Ovary (tissue), 9 donors: Measurements from ENCODE around the gene POC1A. TPM values are rescaled to one million over a fixed set of nuclear protein-coding genes. Genes with fewer than 3 reads are reported as not detected.

Source experiments
- DNase-seq, 5 donors: peaks; one replicate each; pipeline ENCODE4 v3.0.0-alpha.2; 2019 to 2020
- H3K27ac ChIP-seq, 2 donors: fragments of 200-600 bp; one replicate each; pipeline versions ENCODE4 v1.5.1 to v1.8.0; 2019 to 2022
- H3K27me3 ChIP-seq: fragments of 200-600 bp; one replicate; pipeline ENCODE4 v1.8.0; 2022
- H3K36me3 ChIP-seq: fragments of 200-600 bp; sonication (generic); one replicate; pipeline ENCODE4 v1.5.1; 2019
- H3K4me1 ChIP-seq: one replicate; pipeline ENCODE4 v1.8.1; 2013; ENCODE audit warnings: mild to moderate bottlenecking, moderate library complexity; ENCODE audit not compliant: insufficient read depth
- H3K4me3 ChIP-seq: fragments of 200-600 bp; sonication (generic); one replicate; pipeline ENCODE4 v1.5.1; 2017
- H3K9me3 ChIP-seq, 2 donors: fragments of 200-600 bp in 1 of 2; sonication (generic) in 1 of 2; one replicate each; pipeline versions ENCODE4 v1.5.1 to v1.8.1; 2013 to 2019; ENCODE audit warnings: mild to moderate bottlenecking in 1 of 2, moderate library complexity in 1 of 2
- EP300 ChIP-seq: sonication (generic); formaldehyde crosslinking; IDR thresholded peaks from one replicate; pipeline ENCODE4 v1.6.1; 2017; ENCODE audit warnings: antibody characterized with exemption
- POLR2A ChIP-seq: fragments of 450-650 bp; IDR thresholded peaks from one replicate; pipeline ENCODE4 v1.6.1; 2017; ENCODE audit warnings: antibody characterized with exemption, mild to moderate bottlenecking, moderate library complexity
- WGBS, 3 donors: extraction: QIAGEN DNeasy Blood & Tissue Kit in 1 of 3; methylation state at CpG; one replicate each; pipeline versions ENCODE4 v1.1.5 to v1.1.7; 2013 to 2017; 5-methylcytosine and 5-hydroxymethylcytosine counted together
- intact Hi-C, 4 donors: fragments of 100-400 bp; cut with DNase I; formaldehyde crosslinking; loops; one replicate each; pipeline versions ENCODE4 v1.11.0 to v1.15.1; 2022 to 2023
- polyA plus RNA-seq, 2 donors: library from polyadenylated mRNA; stranded (reverse); fragments of 200-250 nt in 1 of 2; fragments of 350-450 nt in 1 of 2; fragmentation: Illumina TruSeq in 1 of 2; extraction: RNeasy Lipid Tissue Mini Kit (QIAGEN cat#74804) in 1 of 2; gene quantifications; one replicate each; pipeline ENCODE4 v1.2.3, GENCODE V29; 2013 to 2014
- total RNA-seq, 7 donors: library from RNA; depleted of rRNA in 2 of 7; stranded (reverse); fragments of >200 nt in 2 of 7; fragmentation: NEBNext Ultra II Directional in 3 of 7; extraction: Animal tissue kit (Norgen Biotek cat#: 25700) in 3 of 7; gene quantifications; one replicate each; pipeline versions ENCODE4 v1.1.0 to v1.2.4, GENCODE V29; 2016 to 2023
- TF ChIP-seq, protein P1 (sequence below), 3 donors: fragments of 450-650 bp in 2 of 3; fragments of 200-600 bp in 1 of 3; IDR thresholded peaks; one replicate each; pipeline versions ENCODE4 v1.5.1 to v1.8.0; 2016 to 2022; ENCODE audit warnings: antibody characterized with exemption in 3 of 3, mild to moderate bottlenecking in 1 of 3
- donor health status: DM: no; HTN: no; CAD: no; lungs with moderate emphysema.
- donor health status: DM: no; HTN: no; CAD: no.
- donor health status: Bipolar disorder and iron deficiency.
- donor health status: DM: yes; HTN: yes; CAD: no.
- donor health status: DM: no; HTN: no; CAD: no.
- donor health status: DM: yes; HTN: yes; CAD: no.

POC1A gene
- total and polyA plus RNA-seq, 9 donors = 0.53 to 1.8 (median 1.3) TPM

DNA sequence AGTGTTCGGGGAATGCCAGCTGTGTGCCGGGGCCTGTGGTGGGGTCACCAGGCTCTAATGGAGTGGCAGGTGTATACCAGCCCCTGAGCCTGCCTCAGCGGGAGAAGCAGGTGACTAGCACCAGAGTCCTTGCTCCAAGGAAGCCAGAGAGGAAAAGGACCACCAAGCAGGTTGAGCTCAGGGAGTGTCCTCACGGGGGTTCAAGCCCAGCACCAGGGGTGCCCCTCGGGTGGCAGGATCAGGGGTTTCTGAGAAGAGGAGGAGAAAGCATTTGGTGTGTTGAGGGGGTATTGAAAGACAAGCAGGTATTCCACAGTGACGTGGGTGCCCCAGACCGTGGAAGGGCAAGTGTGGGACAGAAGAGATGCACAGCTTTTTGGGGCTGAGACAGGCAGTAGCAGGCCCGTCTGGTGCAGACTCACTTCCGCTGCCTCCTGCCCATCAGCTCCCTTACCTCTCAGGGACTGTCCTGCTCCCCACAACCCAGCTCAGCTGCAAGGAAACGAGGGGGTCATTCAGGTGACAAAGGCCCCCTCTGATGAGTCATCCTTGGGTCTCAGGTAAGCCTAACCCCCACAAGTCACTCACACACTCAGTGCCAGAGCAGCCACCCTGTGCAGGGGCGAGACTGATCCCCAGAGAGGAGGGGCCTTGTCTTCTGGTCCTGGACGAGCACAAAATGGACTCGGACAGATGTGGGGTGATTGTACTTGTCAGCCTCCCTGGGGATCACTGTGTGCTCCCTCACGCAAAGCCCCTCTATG is 21.4 kb upstream of the POC1A start:
- no peak overlapping the region for H3K4me3 ChIP-seq
- no peak for DNase-seq
- H3K9me3 ChIP-seq = no peaks in the 10 kb centered on the region
- TF ChIP-seq POLR2A (no peak), EP300 (no peak)
- TF ChIP-seq, protein P1, sequence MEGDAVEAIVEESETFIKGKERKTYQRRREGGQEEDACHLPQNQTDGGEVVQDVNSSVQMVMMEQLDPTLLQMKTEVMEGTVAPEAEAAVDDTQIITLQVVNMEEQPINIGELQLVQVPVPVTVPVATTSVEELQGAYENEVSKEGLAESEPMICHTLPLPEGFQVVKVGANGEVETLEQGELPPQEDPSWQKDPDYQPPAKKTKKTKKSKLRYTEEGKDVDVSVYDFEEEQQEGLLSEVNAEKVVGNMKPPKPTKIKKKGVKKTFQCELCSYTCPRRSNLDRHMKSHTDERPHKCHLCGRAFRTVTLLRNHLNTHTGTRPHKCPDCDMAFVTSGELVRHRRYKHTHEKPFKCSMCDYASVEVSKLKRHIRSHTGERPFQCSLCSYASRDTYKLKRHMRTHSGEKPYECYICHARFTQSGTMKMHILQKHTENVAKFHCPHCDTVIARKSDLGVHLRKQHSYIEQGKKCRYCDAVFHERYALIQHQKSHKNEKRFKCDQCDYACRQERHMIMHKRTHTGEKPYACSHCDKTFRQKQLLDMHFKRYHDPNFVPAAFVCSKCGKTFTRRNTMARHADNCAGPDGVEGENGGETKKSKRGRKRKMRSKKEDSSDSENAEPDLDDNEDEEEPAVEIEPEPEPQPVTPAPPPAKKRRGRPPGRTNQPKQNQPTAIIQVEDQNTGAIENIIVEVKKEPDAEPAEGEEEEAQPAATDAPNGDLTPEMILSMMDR (IDR thresholded peaks at IDR 0.05) = no peak
- no peaks in the 10 kb centered on the region for H3K27me3 ChIP-seq
- H3K36me3 ChIP-seq = no peaks in the 10 kb centered on the region
- H3K27ac ChIP-seq = no peak overlapping the region
- H3K4me1 ChIP-seq = no peaks in the 10 kb centered on the region
- intact Hi-C loops = no loop called here
- WGBS, 3 donors = 88 to 94% (median 90%) methylated on average over 14 of the region's 14 CpGs

DNA sequence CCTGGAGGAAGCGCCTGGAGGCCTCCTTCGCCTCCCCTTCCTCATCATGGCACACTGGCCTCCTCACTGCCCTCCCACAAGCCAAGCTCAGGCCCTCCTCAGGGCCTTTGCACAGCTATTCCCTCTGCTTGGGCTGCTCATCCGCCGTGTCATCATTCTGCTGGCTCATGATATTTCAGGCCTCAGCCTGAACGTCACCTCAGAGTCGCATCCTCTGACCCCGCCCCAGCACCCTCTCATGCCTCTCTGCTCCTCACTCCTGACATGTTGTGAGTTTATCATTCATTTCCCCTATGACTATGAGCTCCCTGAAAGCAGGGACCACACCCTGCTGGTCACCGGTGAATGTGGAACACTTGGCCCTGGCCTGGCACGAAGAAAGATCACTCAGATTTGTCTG is 20.7 kb upstream of the POC1A start:
- H3K4me1 ChIP-seq = no peaks in the 10 kb centered on the region
- H3K27me3 ChIP-seq = no peaks in the 10 kb centered on the region
- TF ChIP-seq, protein P1 (IDR thresholded peaks at IDR 0.05) = no peak
- TF ChIP-seq POLR2A (no peak), EP300 (no peak)
- no peaks in the 10 kb centered on the region for H3K36me3 ChIP-seq
- H3K27ac ChIP-seq = no peak overlapping the region
- intact Hi-C loops = no loop called here
- WGBS, 3 donors = 89 to 93% (median 89%) methylated on average over 9 of the region's 9 CpGs
- no peak overlapping the region for H3K4me3 ChIP-seq
- H3K9me3 ChIP-seq = no peaks in the 10 kb centered on the region
- no peak for DNase-seq

DNA sequence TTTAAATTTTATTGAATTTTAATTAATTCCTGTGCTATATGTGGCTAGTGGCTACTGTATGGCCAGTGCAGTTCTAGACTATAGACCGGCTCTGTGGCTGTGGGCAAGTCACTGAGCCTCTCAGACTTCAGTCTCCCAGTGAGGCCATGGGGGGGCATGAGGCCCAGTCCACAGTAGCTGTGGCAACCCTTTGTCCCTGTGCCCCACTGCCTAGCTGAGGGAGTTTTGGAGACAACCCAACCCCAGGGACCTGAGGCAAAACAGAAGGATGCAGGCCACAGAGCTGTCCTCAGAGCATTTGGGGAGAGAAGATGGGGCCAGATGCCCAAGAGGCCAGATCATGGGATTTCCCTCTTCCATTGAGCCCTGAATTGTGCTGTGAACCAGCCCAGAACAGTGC is 18.9 kb upstream of the POC1A start:
- intact Hi-C loops = no loop called here
- H3K27me3 ChIP-seq = no peaks in the 10 kb centered on the region
- TF ChIP-seq, protein P1 (IDR thresholded peaks at IDR 0.05) = no peak
- TF ChIP-seq EP300 (no peak), POLR2A (no peak)
- 98 to 100% (median 100%) methylated on average over 1 of the region's 1 CpG for WGBS, 3 donors
- H3K4me3 ChIP-seq = no peak overlapping the region
- no peaks in the 10 kb centered on the region for H3K36me3 ChIP-seq
- no peaks in the 10 kb centered on the region for H3K4me1 ChIP-seq
- DNase-seq = no peak
- H3K27ac ChIP-seq = no peak overlapping the region
- H3K9me3 ChIP-seq = no peaks in the 10 kb centered on the region

DNA sequence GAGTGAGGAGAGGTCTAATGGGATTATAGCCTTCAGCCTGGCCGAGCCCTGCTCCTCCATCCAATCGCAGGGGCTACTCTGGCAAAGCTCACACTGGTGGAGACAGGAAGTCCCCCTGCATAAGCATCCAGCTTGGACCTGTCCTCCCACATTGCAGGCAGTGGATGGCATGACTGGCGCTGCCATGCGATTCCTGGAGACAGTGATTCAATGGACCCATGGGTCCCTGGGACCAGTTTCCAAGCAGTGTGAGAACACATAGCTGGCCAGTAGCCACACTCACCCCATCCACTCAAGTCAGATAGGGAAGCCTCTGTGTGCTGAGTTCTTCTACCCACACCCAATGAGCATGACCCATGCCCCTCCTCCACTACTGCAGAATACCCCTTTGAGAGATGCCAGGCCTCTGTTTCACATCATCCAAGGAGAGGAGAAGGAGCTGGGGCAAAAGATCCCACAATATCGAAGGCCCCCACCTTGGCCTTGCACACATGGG is 18.1 kb upstream of the POC1A start:
- no peak overlapping the region for H3K27ac ChIP-seq
- no peaks in the 10 kb centered on the region for H3K4me1 ChIP-seq
- TF ChIP-seq POLR2A = no peak
- no peak for TF ChIP-seq EP300
- TF ChIP-seq, protein P1 (IDR thresholded peaks at IDR 0.05) = no peak
- intact Hi-C loops = no loop called here
- H3K4me3 ChIP-seq = no peak overlapping the region
- no peaks in the 10 kb centered on the region for H3K36me3 ChIP-seq
- no peaks in the 10 kb centered on the region for H3K27me3 ChIP-seq
- H3K9me3 ChIP-seq = no peaks in the 10 kb centered on the region
- WGBS, 3 donors = 93 to 94% (median 93%) methylated on average over 5 of the region's 5 CpGs
- DNase-seq = no peak
